Measurements from ENCODE around the gene ST7.

Gene ST7

GRCh38 chr7:117001283-117001682 lies 48.0 kb downstream of the ST7 start:
- Histone ChIP-seq H3K4me1 (ENCODE audit: control insufficient read depth in 1 of 2, insufficient read depth in 2 of 2, low read length in 2 of 2) (no peaks in the 10 kb centered on the region), H3K27me3 (ENCODE audit: low read depth, low read length) (no peaks in the 10 kb centered on the region), H3K9me3 (ENCODE audit: control insufficient read depth in 1 of 2, low read length in 2 of 2) (no peaks in the 10 kb centered on the region), H3K36me3 (ENCODE audit: control insufficient read depth in 1 of 2, insufficient read depth in 2 of 2, low read length in 2 of 2) (no peaks in the 10 kb centered on the region), H3K27ac (ENCODE audit: low read length) (no peak overlapping the region), H3K4me3 (ENCODE audit: low read depth in 1 of 2, low read length in 2 of 2) (no peak overlapping the region)

- Histone ChIP-seq H3K9me3 (ENCODE audit: control insufficient read depth in 1 of 2, low read length in 2 of 2) (no peaks in the 10 kb centered on the region), H3K36me3 (ENCODE audit: control insufficient read depth in 1 of 2, insufficient read depth in 2 of 2, low read length in 2 of 2) (no peaks in the 10 kb centered on the region), H3K27ac (ENCODE audit: low read length) (no peak overlapping the region), H3K4me3 (ENCODE audit: low read depth in 1 of 2, low read length in 2 of 2) (no peak overlapping the region), H3K4me1 (ENCODE audit: control insufficient read depth in 1 of 2, insufficient read depth in 2 of 2, low read length in 2 of 2) (peaks cover 0 to 3% of the 10 kb centered on the region in 2 donors), H3K27me3 (ENCODE audit: low read depth, low read length) (no peaks in the 10 kb centered on the region)
Measured at GRCh38 chr7:117004899-117005298, 51.6 kb downstream of the ST7 start.

GRCh38 chr7:117005449-117005848 lies 52.1 kb downstream of the ST7 start:
- Histone ChIP-seq H3K27ac (ENCODE audit: low read length) (no peak overlapping the region), H3K4me3 (ENCODE audit: low read depth in 1 of 2, low read length in 2 of 2) (no peak overlapping the region), H3K27me3 (ENCODE audit: low read depth, low read length) (no peaks in the 10 kb centered on the region), H3K9me3 (ENCODE audit: control insufficient read depth in 1 of 2, low read length in 2 of 2) (no peaks in the 10 kb centered on the region), H3K36me3 (ENCODE audit: control insufficient read depth in 1 of 2, insufficient read depth in 2 of 2, low read length in 2 of 2) (no peaks in the 10 kb centered on the region), H3K4me1 (ENCODE audit: control insufficient read depth in 1 of 2, insufficient read depth in 2 of 2, low read length in 2 of 2) (peaks cover 0 to 3% of the 10 kb centered on the region in 2 donors)

- no peaks in the 10 kb centered on the region for H3K9me3 ChIP-seq (ENCODE audit: control insufficient read depth in 1 of 2, low read length in 2 of 2)
- H3K4me1 ChIP-seq (ENCODE audit: control insufficient read depth in 1 of 2, insufficient read depth in 2 of 2, low read length in 2 of 2) = peaks cover 0 to 3% of the 10 kb centered on the region in 2 donors
- H3K27me3 ChIP-seq (ENCODE audit: low read depth, low read length) = no peaks in the 10 kb centered on the region
- H3K36me3 ChIP-seq (ENCODE audit: control insufficient read depth in 1 of 2, insufficient read depth in 2 of 2, low read length in 2 of 2) = no peaks in the 10 kb centered on the region
- no peak overlapping the region for H3K27ac ChIP-seq (ENCODE audit: low read length)
- no peak overlapping the region for H3K4me3 ChIP-seq (ENCODE audit: low read depth in 1 of 2, low read length in 2 of 2)
Measured at GRCh38 chr7:117006907-117007684, 53.8 kb downstream of the ST7 start.

GRCh38 chr7:117008118-117008885 lies 55.0 kb downstream of the ST7 start:
- H3K4me1 ChIP-seq (ENCODE audit: control insufficient read depth in 1 of 2, insufficient read depth in 2 of 2, low read length in 2 of 2) = peaks cover 0 to 3% of the 10 kb centered on the region in 2 donors

GRCh38 chr7:117008886-117009531 lies 55.7 kb downstream of the ST7 start:
- Histone ChIP-seq H3K36me3 (ENCODE audit: control insufficient read depth in 1 of 2, insufficient read depth in 2 of 2, low read length in 2 of 2) (no peaks in the 10 kb centered on the region), H3K4me1 (ENCODE audit: control insufficient read depth in 1 of 2, insufficient read depth in 2 of 2, low read length in 2 of 2) (peaks cover 0 to 3% of the 10 kb centered on the region in 2 donors), H3K9me3 (ENCODE audit: control insufficient read depth in 1 of 2, low read length in 2 of 2) (no peaks in the 10 kb centered on the region), H3K27ac (ENCODE audit: low read length) (no peak overlapping the region), H3K4me3 (ENCODE audit: low read depth in 1 of 2, low read length in 2 of 2) (no peak overlapping the region), H3K27me3 (ENCODE audit: low read depth, low read length) (no peaks in the 10 kb centered on the region)

More at GRCh38 chr7:117008118-117008885, 55.0 kb downstream of the ST7 start:
- no peak overlapping the region for H3K27ac ChIP-seq (ENCODE audit: low read length)
- H3K4me3 ChIP-seq (ENCODE audit: low read depth in 1 of 2, low read length in 2 of 2) = no peak overlapping the region
- H3K27me3 ChIP-seq (ENCODE audit: low read depth, low read length) = no peaks in the 10 kb centered on the region
- no peaks in the 10 kb centered on the region for H3K9me3 ChIP-seq (ENCODE audit: control insufficient read depth in 1 of 2, low read length in 2 of 2)
- no peaks in the 10 kb centered on the region for H3K36me3 ChIP-seq (ENCODE audit: control insufficient read depth in 1 of 2, insufficient read depth in 2 of 2, low read length in 2 of 2)

- Histone ChIP-seq H3K9me3 (ENCODE audit: control insufficient read depth in 1 of 2, low read length in 2 of 2) (no peaks in the 10 kb centered on the region), H3K4me1 (ENCODE audit: control insufficient read depth in 1 of 2, insufficient read depth in 2 of 2, low read length in 2 of 2) (peaks cover 0 to 3% of the 10 kb centered on the region in 2 donors), H3K27me3 (ENCODE audit: low read depth, low read length) (no peaks in the 10 kb centered on the region), H3K36me3 (ENCODE audit: control insufficient read depth in 1 of 2, insufficient read depth in 2 of 2, low read length in 2 of 2) (no peaks in the 10 kb centered on the region), H3K4me3 (ENCODE audit: low read depth in 1 of 2, low read length in 2 of 2) (no peak overlapping the region), H3K27ac (ENCODE audit: low read length) (no peak overlapping the region)
Measured at GRCh38 chr7:117009705-117010361, 56.5 kb downstream of the ST7 start.

GRCh38 chr7:117010375-117011133 lies 57.3 kb downstream of the ST7 start:
- Histone ChIP-seq H3K27me3 (ENCODE audit: low read depth, low read length) (no peaks in the 10 kb centered on the region), H3K27ac (ENCODE audit: low read length) (no peak overlapping the region), H3K36me3 (ENCODE audit: control insufficient read depth in 1 of 2, insufficient read depth in 2 of 2, low read length in 2 of 2) (no peaks in the 10 kb centered on the region), H3K4me1 (ENCODE audit: control insufficient read depth in 1 of 2, insufficient read depth in 2 of 2, low read length in 2 of 2) (peaks cover 2 to 7% of the 10 kb centered on the region in 2 donors), H3K9me3 (ENCODE audit: control insufficient read depth in 1 of 2, low read length in 2 of 2) (no peaks in the 10 kb centered on the region), H3K4me3 (ENCODE audit: low read depth in 1 of 2, low read length in 2 of 2) (no peak overlapping the region)

GRCh38 chr7:117011419-117012260 lies 58.3 kb downstream of the ST7 start:
- Histone ChIP-seq H3K27ac (ENCODE audit: low read length) (no peak overlapping the region), H3K4me1 (ENCODE audit: control insufficient read depth in 1 of 2, insufficient read depth in 2 of 2, low read length in 2 of 2) (peaks cover 2 to 10% of the 10 kb centered on the region in 2 donors), H3K27me3 (ENCODE audit: low read depth, low read length) (no peaks in the 10 kb centered on the region), H3K36me3 (ENCODE audit: control insufficient read depth in 1 of 2, insufficient read depth in 2 of 2, low read length in 2 of 2) (no peaks in the 10 kb centered on the region), H3K9me3 (ENCODE audit: control insufficient read depth in 1 of 2, low read length in 2 of 2) (no peaks in the 10 kb centered on the region), H3K4me3 (ENCODE audit: low read depth in 1 of 2, low read length in 2 of 2) (no peak overlapping the region)

GRCh38 chr7:117012284-117012683 lies 59.0 kb downstream of the ST7 start:
- H3K4me1 ChIP-seq (ENCODE audit: control insufficient read depth in 1 of 2, insufficient read depth in 2 of 2, low read length in 2 of 2) = peaks cover 2 to 10% of the 10 kb centered on the region in 2 donors
- no peaks in the 10 kb centered on the region for H3K36me3 ChIP-seq (ENCODE audit: control insufficient read depth in 1 of 2, insufficient read depth in 2 of 2, low read length in 2 of 2)
- no peak overlapping the region for H3K4me3 ChIP-seq (ENCODE audit: low read depth in 1 of 2, low read length in 2 of 2)
- H3K27me3 ChIP-seq (ENCODE audit: low read depth, low read length) = no peaks in the 10 kb centered on the region
- no peaks in the 10 kb centered on the region for H3K9me3 ChIP-seq (ENCODE audit: control insufficient read depth in 1 of 2, low read length in 2 of 2)
- H3K27ac ChIP-seq (ENCODE audit: low read length) = no peak overlapping the region
